HL-60/S4 treated with retinoic acid at 250 ng/mL for 4 days and 3 days (cell line): ENCODE results near the gene GRID1.

Source experiments
- in situ Hi-C: fragments of 300-500 bp; cut with MboI; formaldehyde crosslinking; loops from 2 replicates; pipeline ENCODE4 v1.7.0; 2022; ENCODE audit warnings: low sequenced_read_pairs

GRID1 gene

DNA sequence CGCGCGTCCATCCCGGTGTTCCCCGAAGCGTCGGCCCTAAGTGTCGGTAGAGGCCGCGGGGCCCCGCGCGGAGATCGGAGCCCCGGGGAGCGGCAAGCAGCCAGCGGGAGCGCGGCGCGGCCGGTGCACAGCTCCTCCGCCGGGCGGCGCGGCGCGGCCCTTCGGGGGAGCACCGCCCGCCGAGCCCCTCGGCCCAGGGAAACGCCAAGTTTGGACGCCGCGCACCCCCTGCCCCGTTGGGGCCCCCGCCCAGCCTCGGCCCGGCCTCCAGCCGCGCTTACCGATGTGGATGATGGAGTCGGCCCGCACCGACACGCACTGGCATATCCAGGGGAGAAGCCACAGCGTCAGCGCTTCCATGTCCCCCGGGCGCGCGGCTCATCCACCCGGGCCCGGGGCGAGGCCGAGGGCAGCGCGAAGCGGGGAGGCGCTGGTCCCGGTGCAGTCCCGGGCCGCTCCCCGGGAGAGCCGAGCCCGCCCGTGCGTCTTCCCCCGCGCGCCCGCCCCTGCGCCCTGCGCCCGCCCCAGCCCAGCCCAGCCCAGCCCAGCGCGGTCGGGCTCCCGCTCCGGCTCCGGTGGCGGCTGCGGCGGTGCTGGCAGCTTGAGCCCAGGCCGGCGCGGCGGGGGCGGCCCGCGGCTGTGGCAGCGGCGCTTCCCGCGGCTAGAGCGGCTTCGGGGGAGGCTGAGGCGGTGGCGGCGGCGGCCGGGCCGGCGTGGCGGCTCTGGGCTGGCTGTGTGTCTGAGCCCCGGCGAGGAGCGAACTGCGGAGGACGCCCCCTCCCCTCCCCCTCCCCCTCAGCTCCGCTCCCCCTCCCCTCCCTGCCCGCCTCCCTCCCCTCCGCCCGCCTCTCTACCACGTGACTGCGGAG lies at the start of gene GRID1:
Gene GRID1 (minus strand): TSS at position 763 of the 869 bp plus-strand sequence.
- in situ Hi-C loops = no loop called here

DNA sequence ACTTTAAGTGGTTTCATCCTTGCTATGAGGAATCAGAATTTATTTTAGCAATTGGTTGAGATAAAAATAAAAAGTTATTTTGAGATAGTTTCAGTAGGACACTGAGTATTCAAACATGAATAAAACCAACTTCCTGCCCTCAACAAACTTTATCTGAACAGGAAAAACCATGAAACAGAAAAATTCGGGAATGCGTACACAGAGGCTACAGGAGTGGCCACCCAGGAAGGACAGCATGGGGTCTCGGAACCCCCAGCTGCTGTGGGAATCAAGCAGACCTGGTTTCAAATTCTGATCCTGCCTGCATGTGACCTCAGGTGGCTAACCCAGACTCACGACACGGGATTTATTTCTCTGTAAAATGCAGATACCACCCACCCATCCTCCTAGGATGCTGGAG lies 49.0 kb upstream of the GRID1 start:
- in situ Hi-C loops = no loop called here

DNA sequence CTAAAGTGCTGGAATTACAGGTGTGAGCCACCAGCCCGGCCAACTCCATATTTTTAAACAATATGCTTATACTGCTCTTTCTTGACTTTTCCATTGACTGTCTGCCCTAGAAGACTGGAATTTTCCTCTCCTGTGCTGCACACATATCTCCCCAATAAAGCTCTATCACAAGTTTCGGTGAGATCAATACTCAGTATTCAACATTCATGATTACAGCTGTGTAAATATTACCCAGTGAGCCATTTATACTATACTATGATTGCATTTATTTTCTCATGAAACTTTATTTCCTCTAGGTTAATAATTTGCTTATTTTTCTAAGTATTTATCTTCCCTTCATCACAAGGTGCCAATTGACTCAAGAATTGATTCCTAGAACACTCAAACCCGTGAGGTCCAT lies 48.5 kb upstream of the GRID1 start:
- in situ Hi-C loops = no loop called here

DNA sequence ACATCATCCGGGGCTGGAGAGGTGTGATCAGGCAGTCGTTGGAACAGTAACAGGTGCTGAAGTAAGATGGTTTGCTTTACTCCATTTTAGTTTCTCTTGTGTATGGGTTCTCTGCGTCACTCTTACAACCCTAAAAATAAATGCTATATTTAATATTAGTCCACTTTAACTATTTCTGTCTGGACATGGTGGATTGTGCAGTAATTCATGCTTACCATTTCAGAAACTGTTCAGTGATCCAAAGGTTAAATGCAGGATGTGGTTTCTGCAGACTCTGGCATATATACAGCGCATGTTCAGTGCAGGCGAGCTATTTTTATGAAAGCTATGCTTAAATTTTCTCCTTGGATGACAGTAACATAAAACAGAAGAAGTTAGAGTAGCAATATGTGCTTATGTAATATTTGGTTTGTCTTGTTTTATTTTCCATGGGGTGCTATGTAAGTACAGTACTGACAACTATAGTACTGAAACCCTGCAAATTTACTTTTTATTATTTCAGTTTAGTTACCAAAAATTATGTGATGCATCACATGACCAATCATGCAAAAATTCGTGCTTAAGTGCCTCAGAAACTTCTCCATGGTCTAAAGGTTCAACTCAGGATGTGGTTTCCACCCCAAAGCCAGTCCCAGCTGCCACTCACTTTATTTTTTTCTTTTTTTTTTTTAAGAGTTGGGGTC lies 46.6 kb upstream of the GRID1 start:
- in situ Hi-C loops = no loop called here

DNA sequence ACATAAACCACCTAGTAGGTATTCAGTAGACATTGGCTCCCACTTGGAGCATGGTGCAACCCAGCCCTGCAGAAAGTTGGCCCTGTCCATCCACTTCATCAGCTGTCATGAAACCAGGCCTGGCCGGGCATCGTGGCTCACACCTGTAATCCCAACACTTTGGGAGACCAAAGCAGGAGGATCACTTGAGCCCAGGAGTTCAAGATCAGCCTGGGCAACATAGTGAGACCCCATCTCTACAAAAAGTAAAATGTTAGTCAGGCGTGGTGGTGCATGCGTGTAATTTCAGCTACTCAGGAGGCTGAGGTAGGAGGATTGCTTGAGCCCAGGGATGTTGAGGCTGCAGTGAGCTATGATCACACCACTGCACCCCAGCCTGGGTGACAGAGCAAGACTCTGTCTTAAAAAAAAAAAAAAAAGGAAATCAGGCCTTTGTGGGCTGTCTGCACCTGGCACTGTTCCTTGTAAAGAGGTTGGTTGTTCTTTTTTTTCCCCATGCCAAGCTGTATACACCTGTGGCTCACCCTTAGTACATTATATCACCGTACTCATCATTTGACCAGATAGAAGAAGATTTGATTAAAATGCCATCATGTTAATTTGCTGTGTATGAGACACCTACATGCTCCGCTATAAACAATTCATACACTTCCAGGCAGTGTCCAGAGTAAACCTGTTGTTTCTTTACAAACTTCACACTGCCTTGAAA lies 45.4 kb upstream of the GRID1 start:
- in situ Hi-C loops = no loop called here

DNA sequence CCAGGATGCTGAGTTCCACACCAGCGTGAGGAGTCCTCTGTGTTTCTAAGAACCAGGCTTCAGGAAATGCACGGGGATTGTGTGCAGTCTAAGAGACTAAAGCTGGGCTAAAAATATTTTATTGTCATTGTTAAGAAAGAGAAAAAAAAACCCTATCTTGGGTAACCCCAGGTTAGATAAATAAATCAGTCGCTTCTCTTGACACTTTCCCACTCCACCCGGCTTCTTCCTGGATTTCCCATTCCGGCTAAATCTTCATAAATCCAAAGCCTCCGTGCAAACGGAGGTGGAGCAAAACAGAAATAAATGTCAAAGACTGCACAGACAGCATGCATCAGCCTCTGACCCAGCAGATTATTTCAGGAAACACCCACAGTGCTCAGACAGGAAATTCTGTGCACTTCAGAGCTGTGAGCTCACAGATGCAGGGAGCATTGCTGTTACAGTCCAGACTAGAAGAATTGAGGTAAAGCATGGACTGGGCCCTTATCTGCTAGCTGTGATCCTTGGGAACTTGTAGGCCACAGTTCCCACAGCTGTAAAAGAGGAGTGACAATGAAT lies 44.8 kb upstream of the GRID1 start:
- in situ Hi-C loops = no loop called here

DNA sequence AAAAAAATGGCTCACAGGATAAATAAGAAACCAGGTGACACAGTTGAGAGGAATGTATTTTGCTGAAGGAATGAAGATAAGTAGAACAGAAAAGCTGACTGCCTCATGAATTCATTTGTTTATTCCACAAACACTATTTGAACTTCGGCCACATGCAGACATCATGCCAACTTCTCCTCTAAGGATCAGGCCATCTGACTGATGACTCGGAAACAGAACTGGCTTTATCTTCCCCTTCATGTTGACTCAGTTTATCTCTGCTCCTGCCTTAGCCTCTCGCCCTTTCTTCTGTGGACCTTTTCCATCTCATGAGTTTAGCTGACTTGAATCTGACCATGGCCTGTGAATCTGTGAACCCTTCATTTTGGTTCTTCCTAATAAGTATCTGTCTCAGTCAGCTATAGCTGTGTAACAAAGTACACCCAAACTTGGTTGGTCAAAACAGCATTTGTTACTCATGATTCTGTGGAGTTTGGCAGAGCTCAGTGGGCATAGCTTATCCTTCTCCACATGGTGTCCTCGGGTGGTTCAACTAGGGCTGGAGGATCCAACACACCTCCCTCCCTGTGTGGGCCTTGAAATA lies 44.0 kb upstream of the GRID1 start:
- in situ Hi-C loops = no loop called here

DNA sequence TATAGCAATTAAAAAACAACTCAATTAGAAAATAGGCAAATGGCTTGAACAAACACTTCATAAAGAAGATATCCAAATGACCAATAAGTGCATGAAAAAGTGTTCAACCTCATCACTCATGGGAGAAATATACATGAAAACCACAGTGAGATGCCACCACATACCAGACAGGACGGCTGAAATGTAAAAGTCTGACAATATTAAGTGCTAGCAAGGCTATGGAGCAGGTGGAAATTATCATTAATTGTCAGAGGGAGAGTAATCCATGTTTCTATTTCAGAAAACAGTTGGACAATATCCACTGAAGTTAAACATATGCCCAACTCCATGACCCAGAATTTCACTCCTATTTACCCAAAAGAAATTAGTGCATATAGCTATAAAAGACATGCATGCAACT lies 42.6 kb upstream of the GRID1 start:
- in situ Hi-C loops = no loop called here

DNA sequence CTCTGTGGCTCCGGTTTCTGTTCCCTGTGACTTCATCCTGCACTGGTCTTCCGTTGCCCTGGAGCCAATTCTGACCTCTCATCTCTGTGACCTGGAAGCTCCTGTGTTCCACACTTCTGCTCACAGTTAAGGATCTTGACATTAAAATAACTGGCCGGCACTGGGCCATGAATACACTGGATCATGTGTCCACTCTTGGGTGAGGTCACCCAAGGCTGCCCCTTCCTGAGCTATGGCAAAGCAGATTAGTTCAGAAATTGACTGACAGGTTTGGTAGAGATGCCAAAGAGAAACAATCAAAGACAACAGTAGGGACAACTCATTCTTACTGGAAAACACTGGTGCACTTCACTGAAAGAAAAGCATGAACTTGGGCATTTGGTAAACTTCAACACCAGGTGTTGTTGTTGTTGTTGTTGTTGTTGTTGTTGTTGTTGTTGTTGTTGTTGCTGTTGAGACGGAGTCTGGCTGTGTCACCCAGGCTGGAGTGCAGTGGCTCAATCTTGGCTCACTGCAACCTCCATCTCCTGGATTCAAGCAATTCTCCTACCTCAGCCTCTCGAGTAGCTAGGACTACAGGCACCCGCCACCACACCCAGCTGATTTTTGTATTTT lies 36.7 kb upstream of the GRID1 start:
- in situ Hi-C loops = no loop called here

DNA sequence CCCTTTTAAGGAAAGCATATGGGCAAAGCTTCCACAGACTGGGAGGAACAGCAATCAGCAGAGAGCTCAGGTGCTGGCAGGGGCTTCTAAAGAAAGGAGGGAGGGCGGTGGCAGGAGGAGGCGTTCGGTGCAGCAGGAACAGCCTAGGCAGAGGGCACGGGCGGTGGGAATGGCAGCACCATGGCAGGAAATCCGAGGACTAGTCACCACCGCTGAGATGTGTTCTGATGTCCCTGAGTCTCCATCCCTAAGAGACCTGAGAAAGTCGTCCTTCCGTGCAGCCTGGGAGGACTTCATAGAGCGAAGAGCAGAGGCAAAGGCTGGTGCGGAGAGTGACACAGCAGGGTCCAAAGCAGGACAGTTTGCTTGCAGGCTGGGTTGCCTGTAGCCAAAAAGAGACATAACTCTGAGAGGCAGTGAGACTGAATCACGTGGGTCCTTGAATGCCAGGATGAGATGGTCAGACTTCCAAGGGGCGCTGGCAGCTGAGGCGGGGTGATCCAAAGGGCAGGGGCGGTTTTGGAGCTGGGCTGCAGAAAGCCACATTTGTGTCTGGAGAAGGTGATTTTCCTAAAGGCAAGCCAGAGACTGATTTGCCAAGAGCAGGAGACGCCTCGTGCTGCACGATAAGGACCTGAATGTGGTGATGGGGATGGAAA lies 35.8 kb upstream of the GRID1 start:
- in situ Hi-C loops = no loop called here

DNA sequence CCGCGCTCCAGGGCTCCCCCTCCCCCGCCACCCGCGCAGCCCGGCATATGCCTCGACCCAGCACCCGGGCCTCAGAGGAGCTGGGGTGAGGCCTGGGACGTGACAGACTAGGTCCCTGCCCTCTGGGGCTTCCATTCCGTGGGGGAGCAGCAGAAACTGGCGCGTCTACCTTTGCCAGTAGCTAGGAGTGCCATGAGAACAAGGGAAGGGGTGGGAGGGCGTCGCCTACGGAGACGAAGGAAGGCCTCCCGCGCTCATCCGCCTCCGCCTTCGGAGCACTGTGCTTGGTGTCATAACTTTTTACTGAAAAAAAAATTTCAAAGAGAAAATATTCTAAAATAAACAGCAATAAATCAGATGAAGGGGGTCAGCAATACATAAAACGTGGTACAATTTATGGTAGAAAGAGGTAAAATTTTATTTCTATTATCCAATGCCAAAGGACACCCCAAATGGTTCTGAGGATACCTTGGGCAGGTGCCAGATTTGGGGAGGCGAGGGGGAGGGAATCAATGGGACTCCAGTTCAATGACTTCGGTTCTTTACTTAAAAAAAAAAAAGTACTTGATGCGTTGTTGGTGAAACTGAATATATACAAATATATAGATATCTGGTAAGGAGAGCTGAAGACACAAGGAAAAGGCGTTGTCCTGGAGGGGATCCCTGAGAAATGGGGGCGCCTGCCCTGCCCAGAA lies 35.1 kb upstream of the GRID1 start:
- in situ Hi-C loops = no loop called here

DNA sequence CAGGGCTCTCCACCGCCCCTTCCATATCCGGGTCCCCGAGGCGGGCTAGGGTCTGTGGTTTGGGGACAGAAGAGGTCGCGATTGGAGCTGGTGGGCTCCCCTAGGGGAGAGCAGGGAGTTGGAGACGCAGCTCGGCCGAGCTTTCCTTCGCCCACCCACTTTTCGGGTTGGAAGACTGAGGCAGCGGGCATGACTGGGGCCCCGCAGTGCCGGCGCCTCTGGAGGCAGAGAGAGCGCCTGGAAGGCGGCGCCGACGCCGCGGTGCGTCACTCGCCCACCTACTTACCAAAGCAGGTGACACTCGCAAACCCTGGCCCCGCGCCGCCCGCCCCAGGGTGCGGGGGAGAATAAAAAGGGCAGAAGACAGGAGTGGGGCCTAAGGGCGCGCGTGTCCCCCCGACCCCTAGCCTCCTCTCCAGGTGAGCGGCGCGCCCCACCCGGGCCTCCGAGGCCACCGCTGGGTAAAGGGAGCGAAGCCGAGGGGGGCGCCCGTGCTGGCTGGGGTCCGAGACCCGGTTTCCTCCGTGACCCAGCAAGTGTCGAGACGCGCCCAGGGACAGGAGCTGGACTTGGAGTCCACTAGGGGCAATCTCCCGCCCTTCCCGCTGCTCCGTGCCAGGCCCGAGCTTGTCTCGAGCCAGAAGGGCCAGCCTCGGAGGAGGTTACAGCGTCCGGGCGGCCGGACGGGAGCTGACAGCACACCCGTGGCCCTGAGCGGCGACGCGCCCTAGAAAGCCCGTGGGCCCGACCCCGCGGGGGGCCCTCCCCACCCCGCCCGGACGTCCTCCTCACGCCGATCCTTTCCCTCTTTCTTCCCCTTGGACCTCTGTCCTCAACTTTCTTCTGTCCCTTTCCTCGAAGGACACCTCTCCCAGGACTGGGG lies 34.4 kb upstream of the GRID1 start:
- in situ Hi-C loops = no loop called here

DNA sequence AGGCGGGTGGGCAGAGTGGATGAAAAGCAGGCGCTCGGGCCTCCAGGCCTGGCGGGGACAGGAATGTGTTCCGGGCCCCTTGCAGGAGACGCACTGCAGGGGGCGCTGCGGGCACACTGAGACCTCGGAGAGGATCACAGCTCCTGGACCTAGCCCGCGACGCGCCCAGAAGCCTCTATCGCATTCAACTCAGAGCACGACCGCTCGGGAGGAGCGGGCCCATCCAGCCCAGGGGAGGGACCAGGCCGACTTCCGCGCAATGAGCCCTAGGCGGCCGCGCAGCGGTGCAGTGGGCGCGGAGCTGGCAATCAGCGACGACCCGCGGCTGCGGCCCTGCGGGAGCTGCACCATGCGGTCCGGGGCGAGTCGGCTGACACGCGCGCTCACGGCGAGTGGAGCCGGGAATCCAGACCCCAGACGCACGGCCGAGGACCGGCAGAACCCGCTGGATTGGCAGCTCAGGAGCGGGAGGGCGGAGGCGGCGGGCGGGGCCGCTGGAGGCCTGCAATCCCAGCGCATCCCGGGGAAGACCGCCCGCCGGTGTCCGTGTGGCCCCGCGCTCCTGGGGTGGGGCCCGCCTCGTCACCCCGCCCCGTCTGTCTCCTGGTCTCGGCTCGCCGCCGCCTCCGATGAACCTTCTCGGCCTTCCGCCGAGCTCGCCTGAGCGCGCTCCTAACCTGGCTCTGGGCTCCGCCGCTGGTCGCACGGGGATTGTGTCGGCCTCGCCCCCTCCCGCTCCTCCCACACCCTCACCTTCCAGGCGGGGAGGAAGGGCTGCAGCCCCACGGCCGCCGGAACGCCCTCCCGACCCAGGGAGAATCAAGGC lies 33.5 kb upstream of the GRID1 start:
- in situ Hi-C loops = loop anchor here (10.0 kb wide), 1 partner anchor 185 kb away; no protein-coding TSS in a partner anchor

DNA sequence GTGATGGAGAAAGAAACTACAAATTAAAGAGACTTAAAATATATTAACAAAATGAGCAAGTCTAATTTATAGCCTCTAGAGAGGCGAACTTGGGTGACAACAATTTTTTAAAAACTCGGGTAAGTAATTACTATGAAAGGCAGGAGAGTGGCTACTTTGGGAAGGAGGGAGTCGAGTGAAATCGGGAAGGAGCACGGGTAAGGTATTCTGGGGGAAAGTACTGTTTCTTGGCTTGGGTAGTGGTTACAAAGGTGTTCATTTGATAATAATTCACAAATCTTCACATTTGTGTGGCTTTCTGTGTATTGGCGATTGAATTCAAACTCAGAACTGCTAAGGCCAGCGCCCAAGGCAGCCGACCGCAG lies 32.9 kb upstream of the GRID1 start:
- in situ Hi-C loops = loop anchor here (10.0 kb wide), 1 partner anchor 185 kb away; no protein-coding TSS in a partner anchor

DNA sequence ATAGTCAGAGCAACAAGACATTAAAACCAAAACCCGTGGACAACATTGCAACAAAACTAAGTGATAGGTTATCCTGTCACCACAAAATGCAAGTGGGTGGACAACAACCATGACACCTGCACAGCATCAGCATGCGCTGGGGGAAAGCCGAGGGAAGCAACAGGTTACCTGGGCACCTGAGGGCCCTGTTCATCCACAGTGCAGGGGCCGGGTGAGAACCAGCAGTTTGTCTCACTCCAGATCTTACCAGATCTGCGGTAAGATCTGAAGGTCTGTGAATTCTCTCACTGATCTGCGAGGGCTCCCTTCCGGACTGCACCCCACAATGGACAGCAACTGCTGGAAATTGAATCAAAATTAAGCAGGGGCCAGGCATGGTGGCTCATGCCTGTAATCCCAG lies 30.5 kb upstream of the GRID1 start:
- in situ Hi-C loops = loop anchor here (10.0 kb wide), 1 partner anchor 188 kb away; no protein-coding TSS in a partner anchor

DNA sequence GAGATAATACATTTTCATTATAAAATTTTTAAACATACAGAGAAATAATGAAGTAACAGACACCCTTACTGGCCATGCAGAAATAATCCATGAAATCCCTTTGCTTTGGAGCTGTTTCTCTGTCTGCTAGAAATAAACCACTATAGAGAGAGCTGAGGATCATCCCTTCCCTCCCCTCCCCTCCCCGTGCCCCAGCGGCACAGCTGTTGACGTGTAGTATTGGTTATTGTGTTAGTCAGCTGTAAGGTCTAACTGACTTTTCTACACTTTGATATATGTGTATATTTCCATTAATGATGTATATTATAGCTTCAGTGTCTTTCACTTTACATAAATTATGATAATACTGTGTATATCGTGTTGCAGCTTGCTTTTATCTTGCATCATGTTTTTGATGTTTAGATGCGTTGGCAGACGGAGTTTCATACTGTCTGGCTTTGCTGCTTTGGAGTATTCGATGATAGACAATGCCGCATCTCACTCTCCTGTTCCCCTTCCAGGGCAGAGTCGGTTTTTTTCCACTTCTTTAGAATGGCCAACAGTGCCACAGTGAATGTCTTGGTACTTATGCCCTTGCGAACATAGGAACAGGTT lies 27.4 kb upstream of the GRID1 start:
- in situ Hi-C loops = loop anchor here (10.0 kb wide), 1 partner anchor 191 kb away; no protein-coding TSS in a partner anchor

DNA sequence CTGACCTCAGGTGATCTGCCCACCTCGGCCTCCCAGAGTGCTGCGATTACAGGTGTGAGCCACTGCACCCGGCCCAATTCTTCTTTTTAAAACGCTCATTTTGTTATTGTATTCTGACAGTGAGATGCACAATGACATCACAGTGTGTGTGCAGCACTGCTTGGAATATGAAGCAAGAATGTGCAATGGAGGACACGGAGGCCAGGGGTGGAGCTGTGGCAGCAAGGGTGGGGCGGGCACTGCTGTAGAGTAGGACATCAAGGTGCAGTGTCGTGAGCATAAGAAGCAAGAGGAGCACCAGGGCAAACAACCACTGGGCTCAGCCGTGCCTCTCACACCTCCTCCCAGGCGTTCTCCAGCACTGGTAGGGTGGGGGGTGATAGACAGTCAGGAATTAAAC lies 26.8 kb upstream of the GRID1 start:
- in situ Hi-C loops = loop anchor here (10.0 kb wide), 1 partner anchor 191 kb away; no protein-coding TSS in a partner anchor
